ENCODE measurements around the gene GOLT1A. TPM values are rescaled to one million over a fixed set of nuclear protein-coding genes. Genes with fewer than 3 reads are reported as not detected.

Gene GOLT1A
- total RNA-seq, 1 experiment from 2014 or later: not detected

- H3K36me3 ChIP-seq (ENCODE audit: insufficient read depth, low read length, poor library complexity, severe bottlenecking): no peaks in the 10 kb centered on the region
- no peaks in the 10 kb centered on the region for H3K9me3 ChIP-seq (ENCODE audit: low read depth, low read length, poor library complexity, severe bottlenecking)
- H3K27me3 ChIP-seq (replicated peaks; ENCODE audit: insufficient read depth, low read depth, low read length, poor library complexity): peaks cover 14% of the 10 kb centered on the region
- H3K4me1 ChIP-seq (ENCODE audit: insufficient read depth, low read length, poor library complexity, severe bottlenecking): no peaks in the 10 kb centered on the region
- ChIA-PET CTCF (no interaction called here), POLR2A (ENCODE audit: low non-redundant PET) (no interaction called here)
- H3K4me3 ChIP-seq (ENCODE audit: low read depth, low read length, poor library complexity, severe bottlenecking): no peak overlapping the region
- TF ChIP-seq EZH2 (IDR thresholded peaks at IDR 0.05; ENCODE audit: borderline replicate concordance, low read depth, low read length, poor library complexity, severe bottlenecking): no peak
- TF ChIP-seq CTCF (conservative IDR thresholded peaks at IDR 0.05; ENCODE audit: low read depth, low read length): no peak
- no peak for DNase-seq (ENCODE audit: low spot score)
- intact Hi-C loops (cut with micrococcal nuclease; ENCODE audit: unreplicated experiment): no loop called here
- no TSS peak for BruUV-seq (replicated peaks)
- no peak overlapping the region for H3K27ac ChIP-seq (ENCODE audit: low read depth, low read length, poor library complexity, severe bottlenecking)
These were observed 32.7 kb downstream of the GOLT1A start for GRCh38 chr1:204181116-204181515.

DNA sequence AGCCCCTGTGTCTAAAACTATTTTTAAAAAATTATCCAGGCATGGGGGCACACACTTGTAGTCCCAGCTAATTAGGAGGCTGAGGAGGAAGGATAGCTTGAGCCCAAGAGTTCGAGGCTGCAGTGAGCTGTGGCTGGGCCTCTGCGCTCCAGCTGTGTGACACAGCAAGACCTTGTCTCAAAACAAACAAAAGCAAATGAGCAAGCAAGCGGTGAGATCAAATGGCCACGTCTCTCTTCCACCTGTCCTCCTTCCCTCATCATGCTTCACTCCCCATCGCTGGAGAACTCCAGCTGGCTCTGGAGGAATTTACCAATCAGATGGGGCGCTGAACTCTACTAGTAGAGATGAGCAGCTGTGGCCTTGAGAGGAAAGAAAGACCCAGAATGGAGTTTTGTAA is 33.7 kb downstream of the GOLT1A start:
- no peak for DNase-seq (ENCODE audit: low spot score)
- H3K9me3 ChIP-seq (ENCODE audit: low read depth, low read length, poor library complexity, severe bottlenecking): no peaks in the 10 kb centered on the region
- H3K4me1 ChIP-seq (ENCODE audit: insufficient read depth, low read length, poor library complexity, severe bottlenecking): no peaks in the 10 kb centered on the region
- H3K4me3 ChIP-seq (ENCODE audit: low read depth, low read length, poor library complexity, severe bottlenecking): no peak overlapping the region
- no peak overlapping the region for H3K27ac ChIP-seq (ENCODE audit: low read depth, low read length, poor library complexity, severe bottlenecking)
- BruUV-seq (replicated peaks): no TSS peak
- intact Hi-C loops (cut with micrococcal nuclease; ENCODE audit: unreplicated experiment): no loop called here
- POLR2A ChIA-PET (ENCODE audit: low non-redundant PET): no interaction called here
- no peak for TF ChIP-seq CTCF (conservative IDR thresholded peaks at IDR 0.05; ENCODE audit: low read depth, low read length)
- no peak for TF ChIP-seq EZH2 (IDR thresholded peaks at IDR 0.05; ENCODE audit: borderline replicate concordance, low read depth, low read length, poor library complexity, severe bottlenecking)
- H3K27me3 ChIP-seq (replicated peaks; ENCODE audit: insufficient read depth, low read depth, low read length, poor library complexity): peaks cover 14% of the 10 kb centered on the region
- CTCF ChIA-PET: no interaction called here
- no peaks in the 10 kb centered on the region for H3K36me3 ChIP-seq (ENCODE audit: insufficient read depth, low read length, poor library complexity, severe bottlenecking)

GRCh38 chr1:204178487-204179281 is 35.1 kb downstream of the GOLT1A start:
- no peak for DNase-seq (ENCODE audit: low spot score)
- Histone ChIP-seq H3K4me1 (ENCODE audit: insufficient read depth, low read length, poor library complexity, severe bottlenecking) (no peaks in the 10 kb centered on the region), H3K9me3 (ENCODE audit: low read depth, low read length, poor library complexity, severe bottlenecking) (no peaks in the 10 kb centered on the region), H3K27me3 (replicated peaks; ENCODE audit: insufficient read depth, low read depth, low read length, poor library complexity) (peaks cover 14% of the 10 kb centered on the region), H3K36me3 (ENCODE audit: insufficient read depth, low read length, poor library complexity, severe bottlenecking) (no peaks in the 10 kb centered on the region), H3K27ac (ENCODE audit: low read depth, low read length, poor library complexity, severe bottlenecking) (no peak overlapping the region), H3K4me3 (ENCODE audit: low read depth, low read length, poor library complexity, severe bottlenecking) (no peak overlapping the region)
- ChIA-PET CTCF (no interaction called here), POLR2A (ENCODE audit: low non-redundant PET) (no interaction called here)
- no peak for TF ChIP-seq CTCF (conservative IDR thresholded peaks at IDR 0.05; ENCODE audit: low read depth, low read length)
- no peak for TF ChIP-seq EZH2 (IDR thresholded peaks at IDR 0.05; ENCODE audit: borderline replicate concordance, low read depth, low read length, poor library complexity, severe bottlenecking)
- intact Hi-C loops (cut with micrococcal nuclease; ENCODE audit: unreplicated experiment): no loop called here
- no TSS peak for BruUV-seq (replicated peaks)
